Upper lobe of left lung (tissue), 6 donors: Measurements from ENCODE around the gene LARGE1. TPM values are rescaled to one million over a fixed set of nuclear protein-coding genes. Genes with fewer than 3 reads are reported as not detected.

Experiments used
- ATAC-seq, 2 donors: fragments of 200-7000 bp; cut with Tn5 transposase; one replicate each; pipeline ENCODE4 v1.9.1; 2022; ENCODE audit warnings: mild to moderate bottlenecking in 2 of 2, moderate library complexity in 2 of 2; ENCODE audit not compliant: low FRiP score in 2 of 2
- DNase-seq, 2 donors: peaks; one replicate each; pipeline ENCODE4 v3.0.0-alpha.2; 2019 to 2020
- H3K27ac ChIP-seq, 4 donors: fragments of 200-600 bp; sonication (generic); one replicate each; pipeline ENCODE4 v1.5.1; 2016 to 2019
- H3K27me3 ChIP-seq, 4 donors: fragments of 200-600 bp; sonication (generic); one replicate each; pipeline ENCODE4 v1.5.1; 2017 to 2019
- H3K36me3 ChIP-seq, 4 donors: fragments of 200-600 bp; sonication (generic); one replicate each; pipeline ENCODE4 v1.5.1; 2016 to 2019
- H3K4me1 ChIP-seq, 4 donors: fragments of 200-600 bp; sonication (generic); one replicate each; pipeline ENCODE4 v1.5.1; 2018 to 2019
- H3K4me3 ChIP-seq, 4 donors: fragments of 200-600 bp; sonication (generic); one replicate each; pipeline ENCODE4 v1.5.1; 2017 to 2019; ENCODE audit warnings: mild to moderate bottlenecking in 2 of 4, moderate library complexity in 1 of 4
- H3K9me3 ChIP-seq, 4 donors: fragments of 200-600 bp; sonication (generic); one replicate each; pipeline ENCODE4 v1.5.1; 2018 to 2019
- CTCF ChIP-seq, 6 experiments: fragments of 450-650 bp in 4 of 6; fragments of 200-600 bp in 2 of 6; sonication (generic) in 2 of 6; IDR thresholded peaks; one replicate each; pipeline ENCODE4 v1.5.1; 2016 to 2019; ENCODE audit warnings: antibody characterized with exemption in 6 of 6
- EP300 ChIP-seq, 4 donors: sonication (generic); formaldehyde crosslinking; IDR thresholded peaks; one replicate each; pipeline ENCODE4 v1.5.1; 2017; ENCODE audit warnings: antibody characterized with exemption in 4 of 4, control low read depth in 2 of 4
- POLR2A ChIP-seq, 4 donors: fragments of 450-650 bp; IDR thresholded peaks; one replicate each; pipeline ENCODE4 v1.5.1; 2016 to 2017; ENCODE audit warnings: antibody characterized with exemption in 4 of 4, mild to moderate bottlenecking in 2 of 4
- POLR2AphosphoS5 ChIP-seq, 2 donors: sonication (generic); formaldehyde crosslinking; IDR thresholded peaks; one replicate each; pipeline ENCODE4 v1.5.1; 2017; ENCODE audit warnings: antibody characterized with exemption in 2 of 2
- WGBS, 2 donors: methylation state at CpG; one replicate each; pipeline ENCODE4 v1.1.5; 2017 to 2018; 5-methylcytosine and 5-hydroxymethylcytosine counted together
- total RNA-seq, 6 donors: library from RNA; depleted of rRNA in 4 of 6; stranded (reverse); fragments of >200 nt in 4 of 6; gene quantifications; one replicate each; pipeline versions ENCODE4 v1.1.0 to v1.2.1, GENCODE V29; 2016 to 2021
- donor health status: DM: no; HTN: no; CAD: no; lungs with moderate emphysema.
- donor health status: DM: no; HTN: yes; CAD: no; lungs with severe emphysema.

LARGE1 gene
- total RNA-seq, 6 donors from 2014 or later, result 14.0 to 56.6 (median 25.3) TPM

GRCh38 chr22:33510429-33510904 is 409.8 kb downstream of the LARGE1 start:
- WGBS, 2 donors, result 92 to 94% methylated on average over 6 of the region's 6 CpGs
- Histone ChIP-seq H3K9me3 (no peaks in the 10 kb centered on the region), H3K27ac (no peak overlapping the region), H3K36me3 (no peaks in the 10 kb centered on the region), H3K27me3 (no peaks in the 10 kb centered on the region), H3K4me1 (no peaks in the 10 kb centered on the region), H3K4me3 (no peak overlapping the region)
- DNase-seq, result no peak
- TF ChIP-seq POLR2AphosphoS5 (IDR thresholded peaks at IDR 0.05) (no peak), EP300 (IDR thresholded peaks at IDR 0.05) (no peak), POLR2A (IDR thresholded peaks at IDR 0.05) (no peak), CTCF (IDR thresholded peaks at IDR 0.05) (no peak)
- no peak for ATAC-seq

- Histone ChIP-seq H3K4me3 (no peak overlapping the region), H3K4me1 (no peaks in the 10 kb centered on the region), H3K27ac (no peak overlapping the region), H3K27me3 (no peaks in the 10 kb centered on the region), H3K9me3 (no peaks in the 10 kb centered on the region), H3K36me3 (no peaks in the 10 kb centered on the region)
- no peak for TF ChIP-seq CTCF (IDR thresholded peaks at IDR 0.05)
- no peak for TF ChIP-seq EP300 (IDR thresholded peaks at IDR 0.05)
- no peak for TF ChIP-seq POLR2A (IDR thresholded peaks at IDR 0.05)
- no peak for TF ChIP-seq POLR2AphosphoS5 (IDR thresholded peaks at IDR 0.05)
- DNase-seq (no peak), ATAC-seq (no peak)
- WGBS, 2 donors, result 79 to 97% methylated on average over 3 to 7 of the region's 7 CpGs
These were observed 415.2 kb downstream of the LARGE1 start for GRCh38 chr22:33504941-33505625.

GRCh38 chr22:33496112-33496511 is 424.2 kb downstream of the LARGE1 start:
- no peaks in the 10 kb centered on the region for H3K9me3 ChIP-seq
- H3K4me1 ChIP-seq, result peaks cover 6 to 10% (median 9%) of the 10 kb centered on the region in 4 donors
- WGBS, 2 donors, result 71 to 81% methylated on average over 5 of the region's 5 CpGs
- ATAC-seq (no peak), DNase-seq (no peak)
- H3K27me3 ChIP-seq, result no peaks in the 10 kb centered on the region
- no peaks in the 10 kb centered on the region for H3K36me3 ChIP-seq
- H3K4me3 ChIP-seq, result no peak overlapping the region
- H3K27ac ChIP-seq, result no peak overlapping the region
- TF ChIP-seq POLR2AphosphoS5 (IDR thresholded peaks at IDR 0.05) (no peak), POLR2A (IDR thresholded peaks at IDR 0.05) (no peak), EP300 (IDR thresholded peaks at IDR 0.05) (no peak), CTCF (IDR thresholded peaks at IDR 0.05) (no peak)

GRCh38 chr22:33493476-33494205 is 426.6 kb downstream of the LARGE1 start:
- peaks cover 6 to 10% (median 9%) of the 10 kb centered on the region in 4 donors for H3K4me1 ChIP-seq
- no peak overlapping the region for H3K4me3 ChIP-seq
- DNase-seq (no peak), ATAC-seq (no peak)
- H3K27me3 ChIP-seq, result no peaks in the 10 kb centered on the region
- no peaks in the 10 kb centered on the region for H3K36me3 ChIP-seq
- H3K27ac ChIP-seq, result no peak overlapping the region
- TF ChIP-seq EP300 (IDR thresholded peaks at IDR 0.05), result no peak
- no peak for TF ChIP-seq POLR2A (IDR thresholded peaks at IDR 0.05)
- no peak for TF ChIP-seq POLR2AphosphoS5 (IDR thresholded peaks at IDR 0.05)
- no peak for TF ChIP-seq CTCF (IDR thresholded peaks at IDR 0.05)
- WGBS, 2 donors, result 63 to 78% methylated on average over 4 of the region's 4 CpGs
- no peaks in the 10 kb centered on the region for H3K9me3 ChIP-seq
